Ishikawa (cell line): ENCODE measurements around the gene WDR18.

Experiments used
- CEBPB ChIP-seq: IDR thresholded peaks from 2 replicates; pipeline ENCODE4 v1.6.1; 2012
- CREB1 ChIP-seq: IDR thresholded peaks from 2 replicates; pipeline ENCODE4 v1.6.1; 2012; ENCODE audit warnings: low read depth
- EP300 ChIP-seq: IDR thresholded peaks from 2 replicates; pipeline ENCODE4 v1.6.1; 2012; ENCODE audit warnings: borderline replicate concordance
- TAF1 ChIP-seq: IDR thresholded peaks from 2 replicates; pipeline ENCODE4 v1.6.1; 2012; ENCODE audit warnings: low read depth, mild to moderate bottlenecking
- TCF12 ChIP-seq: IDR thresholded peaks from 2 replicates; pipeline ENCODE4 v1.6.1; 2012; ENCODE audit warnings: low read depth
- TEAD4 ChIP-seq: IDR thresholded peaks from 2 replicates; pipeline ENCODE4 v1.6.1; 2012
- YY1 ChIP-seq: IDR thresholded peaks from 2 replicates; pipeline ENCODE4 v1.6.1; 2012; ENCODE audit warnings: low read depth
- TF ChIP-seq, protein P1 (sequence below): IDR thresholded peaks from 2 replicates; pipeline ENCODE4 v1.6.1; 2012; ENCODE audit warnings: low read depth, mild to moderate bottlenecking
- TF ChIP-seq, protein P2 (sequence below): IDR thresholded peaks from 2 replicates; pipeline ENCODE4 v1.6.1; 2012

DNA sequence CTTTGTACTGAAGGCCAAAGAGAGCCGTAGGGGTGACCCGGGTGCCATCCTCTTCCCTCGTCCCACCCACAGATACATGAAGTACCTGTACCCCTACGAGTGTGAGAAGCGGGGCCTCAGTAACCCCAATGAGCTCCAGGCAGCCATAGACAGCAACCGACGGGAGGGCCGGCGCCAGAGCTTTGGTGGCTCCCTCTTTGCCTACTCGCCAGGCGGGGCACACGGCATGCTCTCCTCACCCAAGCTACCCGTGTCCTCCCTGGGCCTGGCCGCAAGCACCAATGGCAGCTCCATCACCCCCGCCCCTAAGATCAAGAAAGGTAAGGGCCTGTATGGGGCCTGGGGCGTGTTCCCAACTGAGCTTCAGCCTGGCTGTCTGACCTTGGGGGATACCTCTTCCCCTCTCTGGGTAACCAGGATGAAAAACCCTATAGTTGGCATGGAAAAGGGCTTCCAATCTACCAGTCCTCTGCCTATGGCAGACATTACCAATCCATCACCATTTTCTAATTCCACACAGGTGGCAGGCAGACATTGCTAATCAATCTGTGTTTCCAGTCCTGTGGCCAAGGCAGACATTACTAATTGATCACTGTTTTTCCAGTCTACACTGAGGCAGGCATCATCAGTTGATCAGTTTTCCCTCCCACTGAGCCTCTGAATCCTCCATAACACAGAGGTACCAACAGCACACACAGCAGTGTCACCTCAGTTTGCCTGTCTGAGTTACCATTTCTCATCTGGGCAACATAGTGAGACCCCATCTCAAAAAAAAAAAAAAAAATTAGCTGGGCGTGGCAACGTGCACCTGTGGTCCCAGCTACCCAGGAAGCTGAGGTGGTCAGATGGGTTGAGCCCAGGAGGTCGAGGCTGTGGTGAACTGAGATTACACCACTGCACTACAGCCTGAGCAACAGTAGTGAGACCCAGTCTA is 19.1 kb upstream of the WDR18 start:
- TF ChIP-seq TEAD4 = no peak
- TF ChIP-seq TCF12 = no peak
- no peak for TF ChIP-seq EP300
- no peak for TF ChIP-seq YY1
- TF ChIP-seq CEBPB = no peak
- TF ChIP-seq, protein P1, sequence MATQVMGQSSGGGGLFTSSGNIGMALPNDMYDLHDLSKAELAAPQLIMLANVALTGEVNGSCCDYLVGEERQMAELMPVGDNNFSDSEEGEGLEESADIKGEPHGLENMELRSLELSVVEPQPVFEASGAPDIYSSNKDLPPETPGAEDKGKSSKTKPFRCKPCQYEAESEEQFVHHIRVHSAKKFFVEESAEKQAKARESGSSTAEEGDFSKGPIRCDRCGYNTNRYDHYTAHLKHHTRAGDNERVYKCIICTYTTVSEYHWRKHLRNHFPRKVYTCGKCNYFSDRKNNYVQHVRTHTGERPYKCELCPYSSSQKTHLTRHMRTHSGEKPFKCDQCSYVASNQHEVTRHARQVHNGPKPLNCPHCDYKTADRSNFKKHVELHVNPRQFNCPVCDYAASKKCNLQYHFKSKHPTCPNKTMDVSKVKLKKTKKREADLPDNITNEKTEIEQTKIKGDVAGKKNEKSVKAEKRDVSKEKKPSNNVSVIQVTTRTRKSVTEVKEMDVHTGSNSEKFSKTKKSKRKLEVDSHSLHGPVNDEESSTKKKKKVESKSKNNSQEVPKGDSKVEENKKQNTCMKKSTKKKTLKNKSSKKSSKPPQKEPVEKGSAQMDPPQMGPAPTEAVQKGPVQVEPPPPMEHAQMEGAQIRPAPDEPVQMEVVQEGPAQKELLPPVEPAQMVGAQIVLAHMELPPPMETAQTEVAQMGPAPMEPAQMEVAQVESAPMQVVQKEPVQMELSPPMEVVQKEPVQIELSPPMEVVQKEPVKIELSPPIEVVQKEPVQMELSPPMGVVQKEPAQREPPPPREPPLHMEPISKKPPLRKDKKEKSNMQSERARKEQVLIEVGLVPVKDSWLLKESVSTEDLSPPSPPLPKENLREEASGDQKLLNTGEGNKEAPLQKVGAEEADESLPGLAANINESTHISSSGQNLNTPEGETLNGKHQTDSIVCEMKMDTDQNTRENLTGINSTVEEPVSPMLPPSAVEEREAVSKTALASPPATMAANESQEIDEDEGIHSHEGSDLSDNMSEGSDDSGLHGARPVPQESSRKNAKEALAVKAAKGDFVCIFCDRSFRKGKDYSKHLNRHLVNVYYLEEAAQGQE = no peak
- no peak for TF ChIP-seq TAF1
- TF ChIP-seq, protein P2, sequence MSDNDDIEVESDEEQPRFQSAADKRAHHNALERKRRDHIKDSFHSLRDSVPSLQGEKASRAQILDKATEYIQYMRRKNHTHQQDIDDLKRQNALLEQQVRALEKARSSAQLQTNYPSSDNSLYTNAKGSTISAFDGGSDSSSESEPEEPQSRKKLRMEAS = no peak
- TF ChIP-seq CREB1 = no peak
